IPS-20b (cell line): Measurements from ENCODE around the gene LBHD2.

ENCODE experiments used
- H3K27ac ChIP-seq: one replicate; pipeline ENCODE4 v1.5.1; 2013; ENCODE audit warnings: low read length
- H3K27me3 ChIP-seq: 2 replicates; pipeline ENCODE4 v1.6.1; 2013; ENCODE audit warnings: mild to moderate bottlenecking, low read length, inconsistent platforms; ENCODE audit not compliant: insufficient read depth
- H3K36me3 ChIP-seq: 2 replicates; pipeline ENCODE4 v1.6.1; 2013; ENCODE audit warnings: low read depth, mild to moderate bottlenecking, inconsistent platforms, low read length, moderate library complexity; ENCODE audit not compliant: insufficient read depth
- H3K4me1 ChIP-seq: 2 replicates; pipeline ENCODE4 v1.6.1; 2013; ENCODE audit warnings: mild to moderate bottlenecking, control low read depth, inconsistent platforms, low read length, moderate library complexity; ENCODE audit not compliant: insufficient read depth
- H3K4me3 ChIP-seq: 2 replicates; pipeline ENCODE4 v1.5.1; 2013; ENCODE audit warnings: mild to moderate bottlenecking, low read length, inconsistent platforms
- H3K9ac ChIP-seq: 2 replicates; pipeline ENCODE4 v1.6.1; 2013; ENCODE audit warnings: low read depth, mild to moderate bottlenecking, inconsistent platforms, low read length, moderate library complexity
- H3K9me3 ChIP-seq: 2 replicates; pipeline ENCODE4 v1.6.1; 2013; ENCODE audit warnings: mild to moderate bottlenecking, low read depth, low read length, inconsistent platforms; ENCODE audit not compliant: insufficient read depth

LBHD2 gene

GRCh38 chr14:103070263-103070885 lies 13.6 kb upstream of the LBHD2 start:
- Histone ChIP-seq H3K36me3 (no peaks in the 10 kb centered on the region), H3K27me3 (peaks cover 11% of the 10 kb centered on the region; the same call in 1 of the 2 replicates), H3K9ac (no peak overlapping the region), H3K27ac (no peak overlapping the region), H3K4me3 (no peak overlapping the region), H3K4me1 (no peaks in the 10 kb centered on the region), H3K9me3 (no peaks in the 10 kb centered on the region)

- H3K36me3 ChIP-seq, result no peaks in the 10 kb centered on the region
- no peaks in the 10 kb centered on the region for H3K4me1 ChIP-seq
- H3K27ac ChIP-seq, result no peak overlapping the region
- no peak overlapping the region for H3K4me3 ChIP-seq
- H3K27me3 ChIP-seq, result peaks cover 11% of the 10 kb centered on the region; the same call in 1 of the 2 replicates
- H3K9ac ChIP-seq, result no peak overlapping the region
- H3K9me3 ChIP-seq, result no peaks in the 10 kb centered on the region
These were observed 13.0 kb upstream of the LBHD2 start for GRCh38 chr14:103070971-103071542.

- H3K27me3 ChIP-seq, result peaks cover 11% of the 10 kb centered on the region; the same call in 1 of the 2 replicates
- no peak overlapping the region for H3K4me3 ChIP-seq
- H3K4me1 ChIP-seq, result no peaks in the 10 kb centered on the region
- H3K36me3 ChIP-seq, result no peaks in the 10 kb centered on the region
- no peaks in the 10 kb centered on the region for H3K9me3 ChIP-seq
- H3K27ac ChIP-seq, result no peak overlapping the region
- H3K9ac ChIP-seq, result no peak overlapping the region
These were observed 12.3 kb upstream of the LBHD2 start for GRCh38 chr14:103071544-103072251.

- no peak overlapping the region for H3K9ac ChIP-seq
- no peak overlapping the region for H3K27ac ChIP-seq
- no peaks in the 10 kb centered on the region for H3K36me3 ChIP-seq
- no peaks in the 10 kb centered on the region for H3K9me3 ChIP-seq
- H3K27me3 ChIP-seq, result peaks cover 11% of the 10 kb centered on the region; the same call in 1 of the 2 replicates
- H3K4me1 ChIP-seq, result no peaks in the 10 kb centered on the region
- H3K4me3 ChIP-seq, result no peak overlapping the region
These were observed 11.2 kb upstream of the LBHD2 start for GRCh38 chr14:103072595-103073366.

GRCh38 chr14:103073367-103073875 lies 10.6 kb upstream of the LBHD2 start:
- Histone ChIP-seq H3K4me1 (no peaks in the 10 kb centered on the region), H3K4me3 (no peak overlapping the region), H3K9ac (no peak overlapping the region), H3K27ac (no peak overlapping the region), H3K27me3 (peaks cover 11% of the 10 kb centered on the region; the same call in 1 of the 2 replicates), H3K9me3 (no peaks in the 10 kb centered on the region), H3K36me3 (no peaks in the 10 kb centered on the region)

GRCh38 chr14:103073876-103074728 lies 9.9 kb upstream of the LBHD2 start:
- peaks cover 11% of the 10 kb centered on the region; the same call in 1 of the 2 replicates for H3K27me3 ChIP-seq
- H3K4me3 ChIP-seq, result no peak overlapping the region
- no peak overlapping the region for H3K9ac ChIP-seq
- H3K27ac ChIP-seq, result no peak overlapping the region
- no peaks in the 10 kb centered on the region for H3K36me3 ChIP-seq
- no peaks in the 10 kb centered on the region for H3K4me1 ChIP-seq
- H3K9me3 ChIP-seq, result no peaks in the 10 kb centered on the region

GRCh38 chr14:103074729-103075367 lies 9.2 kb upstream of the LBHD2 start:
- H3K9me3 ChIP-seq, result no peaks in the 10 kb centered on the region
- H3K4me3 ChIP-seq, result peak overlapping the region; percentile 63; the same call in 1 of the 2 replicates
- peaks cover 11% of the 10 kb centered on the region; the same call in 1 of the 2 replicates for H3K27me3 ChIP-seq
- no peak overlapping the region for H3K27ac ChIP-seq
- H3K36me3 ChIP-seq, result no peaks in the 10 kb centered on the region
- H3K4me1 ChIP-seq, result no peaks in the 10 kb centered on the region
- H3K9ac ChIP-seq, result peak overlapping the region; percentile 37; the same call in 1 of the 2 replicates

GRCh38 chr14:103078420-103078749 lies 5.6 kb upstream of the LBHD2 start:
- Histone ChIP-seq H3K27me3 (peaks cover 44% of the 10 kb centered on the region), H3K4me3 (no peak overlapping the region), H3K36me3 (no peaks in the 10 kb centered on the region), H3K4me1 (no peaks in the 10 kb centered on the region), H3K9me3 (no peaks in the 10 kb centered on the region), H3K9ac (no peak overlapping the region), H3K27ac (no peak overlapping the region)

GRCh38 chr14:103078860-103079587 lies 5.0 kb upstream of the LBHD2 start:
- no peaks in the 10 kb centered on the region for H3K4me1 ChIP-seq
- H3K9ac ChIP-seq, result no peak overlapping the region
- H3K27ac ChIP-seq, result no peak overlapping the region
- H3K27me3 ChIP-seq, result peaks cover 50% of the 10 kb centered on the region
- H3K4me3 ChIP-seq, result no peak overlapping the region
- H3K36me3 ChIP-seq, result no peaks in the 10 kb centered on the region
- no peaks in the 10 kb centered on the region for H3K9me3 ChIP-seq

GRCh38 chr14:103081951-103082350 lies 2.1 kb upstream of the LBHD2 start:
- no peaks in the 10 kb centered on the region for H3K9me3 ChIP-seq
- no peak overlapping the region for H3K4me3 ChIP-seq
- no peaks in the 10 kb centered on the region for H3K36me3 ChIP-seq
- H3K4me1 ChIP-seq, result no peaks in the 10 kb centered on the region
- H3K27me3 ChIP-seq, result peaks cover 55% of the 10 kb centered on the region
- H3K27ac ChIP-seq, result no peak overlapping the region
- H3K9ac ChIP-seq, result no peak overlapping the region
